Activated CD8-positive, alpha-beta memory T cell treated with anti-CD3 and anti-CD28 coated beads, Interleukin-2, amount 50 U/mL, for 24 hours (primary cell): ENCODE data around the gene UGT1A3.
"Not testable (repeated sequence)": the region's sequence is repeated elsewhere in the genome, so short reads cannot be mapped to it uniquely, and the experiment has no call there.

Experiments
- DNase-seq: peaks from one replicate; pipeline ENCODE4 v3.0.0-alpha.2; 2020; ENCODE audit errors: extremely low read depth

Gene UGT1A3

GRCh38 chr2:233707940-233708644 lies 20.8 kb upstream of the UGT1A3 start:
- no peak for DNase-seq

GRCh38 chr2:233708942-233709341 lies 19.9 kb upstream of the UGT1A3 start:
- DNase-seq = no peak

GRCh38 chr2:233711312-233712008 lies 17.4 kb upstream of the UGT1A3 start:
- DNase-seq = peak; percentile 12

GRCh38 chr2:233712611-233713261 lies 16.1 kb upstream of the UGT1A3 start, which contains the start of gene UGT1A5:
Gene UGT1A5 (plus strand): TSS chr2:233712907. CDS start chr2:233712992, 85 bp downstream.
- no peak for DNase-seq

- no peak for DNase-seq
Observed at GRCh38 chr2:233713262-233713615, 15.6 kb upstream of the UGT1A3 start.

GRCh38 chr2:233714121-233714520 lies 14.7 kb upstream of the UGT1A3 start:
- DNase-seq = no peak

- DNase-seq = no peak
Observed at GRCh38 chr2:233718552-233718951, 10.3 kb upstream of the UGT1A3 start, which contains the start of gene UGT1A4. Gene UGT1A4 (plus strand): TSS chr2:233718736. CDS start chr2:233718821, 85 bp downstream.

- DNase-seq = not testable (repeated sequence)
Observed at GRCh38 chr2:233736868-233737653, 8.2 kb downstream of the UGT1A3 start.

GRCh38 chr2:233740870-233741269 lies 12.0 kb downstream of the UGT1A3 start:
- no peak for DNase-seq

GRCh38 chr2:233743464-233744259 lies 14.8 kb downstream of the UGT1A3 start:
- no peak for DNase-seq

- DNase-seq = no peak
Observed at GRCh38 chr2:233745073-233745755, 16.4 kb downstream of the UGT1A3 start.

- DNase-seq = not testable (repeated sequence)
Observed at GRCh38 chr2:233745838-233746237, 17.0 kb downstream of the UGT1A3 start.

GRCh38 chr2:233746475-233747282 lies 17.8 kb downstream of the UGT1A3 start:
- DNase-seq = no peak

- no peak for DNase-seq
Observed at GRCh38 chr2:233747283-233747544, 18.4 kb downstream of the UGT1A3 start.

- not testable (repeated sequence) for DNase-seq
Observed at GRCh38 chr2:233750689-233751088, 21.8 kb downstream of the UGT1A3 start.

- not testable (repeated sequence) for DNase-seq
Observed at GRCh38 chr2:233751212-233752009, 22.6 kb downstream of the UGT1A3 start.

- no peak for DNase-seq
Observed at GRCh38 chr2:233754872-233755611, 26.2 kb downstream of the UGT1A3 start.

- no peak for DNase-seq
Observed at GRCh38 chr2:233756429-233757081, 27.7 kb downstream of the UGT1A3 start.
